Body of pancreas (tissue), 4 donors: ENCODE measurements around the gene SPAST. TPM values are rescaled to one million over a fixed set of nuclear protein-coding genes. Genes with fewer than 3 reads are reported as not detected.
"Not testable (repeated sequence)": the region's sequence is repeated elsewhere in the genome, so short reads cannot be mapped to it uniquely, and the experiment has no call there.

ENCODE experiments used
- ATAC-seq: fragments of 150-250 bp; one replicate; pipeline ENCODE4 v1.9.1; 2016
- DNase-seq, 4 donors: peaks; one replicate each; pipeline ENCODE4 v3.0.0-alpha.2; 2019
- H3K27ac ChIP-seq, 4 donors: fragments of 200-600 bp; sonication (generic); 1 replicate in 3 of 4; 2 replicates in 1 of 4; pipeline versions ENCODE4 v1.5.1 to v1.6.1; 2016 to 2019; ENCODE audit warnings: mild to moderate bottlenecking in 1 of 4, mixed read lengths in 1 of 4, moderate library complexity in 1 of 4
- H3K27me3 ChIP-seq, 2 donors: fragments of 200-600 bp; sonication (generic); one replicate each; pipeline ENCODE4 v1.6.0; 2016; ENCODE audit warnings: mild to moderate bottlenecking in 1 of 2
- H3K36me3 ChIP-seq, 2 donors: fragments of 200-600 bp; sonication (generic); replicated peaks in 1 of 2; 2 replicates each; pipeline ENCODE4 v1.5.1; 2016; ENCODE audit warnings: low read depth in 2 of 2; ENCODE audit not compliant: insufficient read depth in 1 of 2
- H3K4me1 ChIP-seq: fragments of 200-600 bp; sonication (generic); one replicate; pipeline ENCODE4 v1.6.0; 2016
- H3K4me3 ChIP-seq, 2 donors: fragments of 200-600 bp; sonication (generic); 1 replicate in 1 of 2; 2 replicates in 1 of 2; pipeline ENCODE4 v1.5.1; 2016 to 2019
- H3K9me3 ChIP-seq, 3 donors: fragments of 200-600 bp; sonication (generic); 1 replicate in 2 of 3; 2 replicates in 1 of 3; pipeline ENCODE4 v1.5.1; 2016
- POLR2A ChIP-seq, 3 donors: fragments of 450-650 bp; IDR thresholded peaks; one replicate each; pipeline ENCODE4 v1.6.1; 2016; ENCODE audit warnings: antibody characterized with exemption in 3 of 3, mild to moderate bottlenecking in 2 of 3
- WGBS, 2 donors: methylation state at CpG; one replicate each; pipeline ENCODE4 v1.1.5; 2017; 5-methylcytosine and 5-hydroxymethylcytosine counted together
- intact Hi-C: fragments of 100-400 bp; cut with DNase I; formaldehyde crosslinking; loops from one replicate; pipeline ENCODE4 v1.15.1; 2023
- total RNA-seq, 2 donors: library from RNA; depleted of rRNA; stranded (reverse); fragments of >200 nt; gene quantifications; one replicate each; pipeline ENCODE4 v1.1.0, GENCODE V29; 2016
- TF ChIP-seq, protein P1 (sequence below), 7 experiments: fragments of 450-650 bp in 4 of 7; fragments of 200-600 bp in 3 of 7; sonication (generic) in 3 of 7; IDR thresholded peaks; one replicate each; pipeline ENCODE4 v1.5.1; 2016 to 2019; ENCODE audit warnings: antibody characterized with exemption in 7 of 7

Gene SPAST
- total RNA-seq, 2 donors from 2014 or later = 10.6 to 23.7 TPM

DNA sequence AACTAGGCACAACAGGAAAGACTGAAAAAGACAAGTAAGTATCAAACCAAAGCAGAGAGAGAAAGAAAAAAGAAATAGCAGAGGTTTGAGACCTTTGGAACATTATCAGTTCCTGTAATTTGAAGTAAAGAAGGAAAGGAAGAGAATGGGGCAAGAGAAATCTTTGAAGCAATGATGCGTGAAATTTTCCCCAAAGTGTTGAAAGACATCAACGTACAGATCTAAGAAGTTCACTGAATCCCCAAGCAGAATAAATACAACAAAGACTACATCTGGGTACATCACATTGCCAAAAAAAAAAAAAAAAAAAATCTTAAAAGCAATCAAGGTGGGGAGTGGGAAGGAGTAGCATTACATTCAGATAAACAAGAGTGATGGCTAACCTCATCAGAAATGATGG is 96.3 kb downstream of the SPAST start:
- Histone ChIP-seq H3K4me3 (no peak overlapping the region), H3K27me3 (no peaks in the 10 kb centered on the region), H3K36me3 (no peaks in the 10 kb centered on the region), H3K27ac (no peak overlapping the region), H3K9me3 (no peaks in the 10 kb centered on the region), H3K4me1 (no peaks in the 10 kb centered on the region)
- DNase-seq (no peak), ATAC-seq (no peak)
- intact Hi-C loops = no loop called here
- TF ChIP-seq POLR2A (IDR thresholded peaks at IDR 0.05) = no peak
- TF ChIP-seq, protein P1, sequence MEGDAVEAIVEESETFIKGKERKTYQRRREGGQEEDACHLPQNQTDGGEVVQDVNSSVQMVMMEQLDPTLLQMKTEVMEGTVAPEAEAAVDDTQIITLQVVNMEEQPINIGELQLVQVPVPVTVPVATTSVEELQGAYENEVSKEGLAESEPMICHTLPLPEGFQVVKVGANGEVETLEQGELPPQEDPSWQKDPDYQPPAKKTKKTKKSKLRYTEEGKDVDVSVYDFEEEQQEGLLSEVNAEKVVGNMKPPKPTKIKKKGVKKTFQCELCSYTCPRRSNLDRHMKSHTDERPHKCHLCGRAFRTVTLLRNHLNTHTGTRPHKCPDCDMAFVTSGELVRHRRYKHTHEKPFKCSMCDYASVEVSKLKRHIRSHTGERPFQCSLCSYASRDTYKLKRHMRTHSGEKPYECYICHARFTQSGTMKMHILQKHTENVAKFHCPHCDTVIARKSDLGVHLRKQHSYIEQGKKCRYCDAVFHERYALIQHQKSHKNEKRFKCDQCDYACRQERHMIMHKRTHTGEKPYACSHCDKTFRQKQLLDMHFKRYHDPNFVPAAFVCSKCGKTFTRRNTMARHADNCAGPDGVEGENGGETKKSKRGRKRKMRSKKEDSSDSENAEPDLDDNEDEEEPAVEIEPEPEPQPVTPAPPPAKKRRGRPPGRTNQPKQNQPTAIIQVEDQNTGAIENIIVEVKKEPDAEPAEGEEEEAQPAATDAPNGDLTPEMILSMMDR (IDR thresholded peaks at IDR 0.05) = no peak
- WGBS, 2 donors = 91 to 94% methylated on average over 2 of the region's 2 CpGs

DNA sequence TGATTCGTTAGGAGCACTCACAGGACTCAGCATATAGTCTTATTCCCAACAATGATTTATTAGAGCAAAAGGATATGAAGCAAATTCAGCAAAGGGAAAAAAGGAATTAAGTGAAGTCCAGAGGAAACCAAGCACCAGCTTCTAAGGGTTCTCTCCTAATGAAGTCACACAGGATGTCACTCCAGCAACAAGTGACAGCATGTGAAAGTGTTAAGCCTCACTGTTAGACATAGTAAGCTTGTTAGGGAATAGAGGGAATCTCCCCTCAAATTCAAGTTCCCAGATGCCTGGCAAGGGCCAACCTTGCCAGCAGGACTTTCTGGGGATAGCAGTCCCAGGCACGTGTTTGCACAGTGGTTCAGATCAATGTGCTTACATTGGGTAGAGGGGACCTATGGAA is 97.9 kb downstream of the SPAST start:
- Histone ChIP-seq H3K4me3 (no peak overlapping the region), H3K36me3 (no peaks in the 10 kb centered on the region), H3K27ac (no peak overlapping the region), H3K27me3 (no peaks in the 10 kb centered on the region), H3K9me3 (no peaks in the 10 kb centered on the region), H3K4me1 (peaks cover under 1% of the 10 kb centered on the region)
- 61 to 87% methylated on average over 1 to 2 of the region's 2 CpGs for WGBS, 2 donors
- intact Hi-C loops = no loop called here
- TF ChIP-seq POLR2A (IDR thresholded peaks at IDR 0.05) = no peak
- TF ChIP-seq, protein P1 (IDR thresholded peaks at IDR 0.05) = no peak
- ATAC-seq (no peak), DNase-seq (no peak)

DNA sequence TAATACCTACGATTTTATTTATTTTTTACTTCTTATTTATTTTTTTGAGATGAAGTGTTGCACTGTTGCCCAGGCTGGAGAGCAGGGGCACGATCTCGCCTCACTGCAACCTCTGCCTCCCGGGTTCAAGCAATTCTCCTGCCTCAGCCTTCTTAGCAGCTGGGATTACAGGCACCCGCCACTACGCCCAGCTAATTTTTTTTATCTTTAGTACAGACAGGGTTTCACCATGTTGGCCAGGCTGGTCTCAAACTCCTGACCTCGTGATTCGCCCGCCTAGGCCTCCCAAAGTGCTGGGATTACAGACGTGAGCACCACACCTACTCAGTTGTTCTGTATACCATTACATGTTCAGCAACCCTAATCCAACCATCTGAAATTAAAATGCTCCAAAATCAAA is 100.9 kb downstream of the SPAST start:
- H3K27ac ChIP-seq, H3K4me3 ChIP-seq, H3K36me3 ChIP-seq, DNase-seq, ATAC-seq, intact Hi-C loops, H3K27me3 ChIP-seq, H3K9me3 ChIP-seq: not testable (repeated sequence)
- WGBS, 2 donors = 82 to 91% methylated on average over 10 of the region's 10 CpGs
- peaks cover 17% of the 10 kb centered on the region for H3K4me1 ChIP-seq

DNA sequence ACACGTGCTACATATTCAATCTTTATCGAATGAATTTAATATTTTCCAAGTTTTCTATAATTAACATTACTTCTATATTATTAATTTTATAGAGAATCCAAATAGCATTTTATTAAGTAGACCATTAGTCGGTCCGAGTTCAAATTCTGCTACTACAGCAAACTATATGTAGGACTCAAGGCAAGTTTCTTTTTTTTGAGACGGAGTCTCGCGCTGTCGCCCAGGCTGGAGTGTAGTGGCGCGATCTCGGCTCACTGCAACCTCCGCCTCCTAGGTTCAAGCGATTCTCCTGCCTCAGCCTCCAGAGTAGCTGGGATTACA is 101.6 kb downstream of the SPAST start:
- H3K27me3 ChIP-seq, DNase-seq, ATAC-seq, intact Hi-C loops, H3K9me3 ChIP-seq, H3K36me3 ChIP-seq: not testable (repeated sequence)
- Histone ChIP-seq H3K4me1 (peaks cover 17% of the 10 kb centered on the region), H3K4me3 (peak overlapping the region; percentile 36 to 92), H3K27ac (peak overlapping the region; percentile 64 to 98 (median 87))
- 5 to 11% methylated on average over 10 to 13 of the region's 13 CpGs for WGBS, 2 donors

DNA sequence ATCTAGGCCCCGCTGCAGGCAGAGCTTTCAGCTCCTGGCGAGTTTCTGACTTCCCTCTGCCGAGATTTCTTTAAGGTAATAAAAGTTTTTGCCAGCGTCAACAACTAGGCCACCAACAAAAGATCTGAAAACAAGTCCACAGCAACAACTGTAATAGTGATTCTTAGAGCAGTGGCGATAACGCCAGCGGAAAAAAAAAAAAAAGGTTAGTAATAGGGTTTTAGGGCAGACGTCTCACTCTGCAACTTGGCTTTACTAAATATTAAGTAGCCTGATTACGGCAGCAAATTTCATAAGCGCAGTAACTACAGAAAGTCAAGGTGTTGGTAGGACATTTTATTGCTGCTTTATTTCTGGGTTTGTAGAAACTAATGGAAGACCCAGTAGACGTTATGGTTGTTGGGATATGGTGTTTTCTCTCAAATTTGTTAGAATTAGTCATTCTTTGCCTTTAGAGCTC is 102.8 kb downstream of the SPAST start:
- DNase-seq = no peak
- no peaks in the 10 kb centered on the region for H3K9me3 ChIP-seq
- peak overlapping the region; percentile 37 to 92 for H3K4me3 ChIP-seq
- 2 to 3% methylated on average over 11 of the region's 11 CpGs for WGBS, 2 donors
- H3K4me1 ChIP-seq = peaks cover 17% of the 10 kb centered on the region
- no peaks in the 10 kb centered on the region for H3K36me3 ChIP-seq
- H3K27ac ChIP-seq = peak overlapping the region; percentile 64 to 98 (median 87)
- intact Hi-C loops = no loop called here
- ATAC-seq = no peak
- no peaks in the 10 kb centered on the region for H3K27me3 ChIP-seq
- TF ChIP-seq, protein P1 (IDR thresholded peaks at IDR 0.05) = no peak
- TF ChIP-seq POLR2A (IDR thresholded peaks at IDR 0.05) = no peak

DNA sequence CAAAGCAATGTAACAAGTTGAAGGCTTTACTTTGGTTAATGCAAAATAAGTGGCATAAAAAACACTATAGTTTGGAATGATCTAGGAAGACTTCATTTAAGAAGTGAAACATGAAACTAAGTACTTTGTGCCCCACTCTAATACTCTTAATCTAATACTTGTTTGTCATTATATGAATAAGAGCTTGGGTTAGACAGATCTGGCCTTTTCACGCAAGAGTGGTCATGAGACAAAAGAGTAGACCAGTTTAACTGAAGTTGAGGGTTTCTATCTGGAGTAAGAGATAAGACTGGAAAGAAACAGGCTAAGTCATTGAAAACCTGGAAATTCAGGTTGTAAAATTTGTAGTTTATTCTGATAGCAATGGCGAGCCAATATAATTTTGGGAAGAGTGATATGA is 105.2 kb downstream of the SPAST start:
- WGBS, 2 donors = 32 to 54% methylated on average over 2 of the region's 2 CpGs
- ATAC-seq (no peak), DNase-seq (no peak)
- intact Hi-C loops = no loop called here
- TF ChIP-seq, protein P1 (IDR thresholded peaks at IDR 0.05) = no peak
- TF ChIP-seq POLR2A (IDR thresholded peaks at IDR 0.05) = no peak
- H3K27ac ChIP-seq = no peak overlapping the region
- no peaks in the 10 kb centered on the region for H3K27me3 ChIP-seq
- H3K4me3 ChIP-seq = no peak overlapping the region
- peaks cover 17% of the 10 kb centered on the region for H3K4me1 ChIP-seq
- no peaks in the 10 kb centered on the region for H3K36me3 ChIP-seq
- H3K9me3 ChIP-seq = no peaks in the 10 kb centered on the region
